BJ (cell line): ENCODE data around the gene RHEX. TPM values are rescaled to one million over a fixed set of nuclear protein-coding genes. Genes with fewer than 3 reads are reported as not detected.

Source experiments
- CTCF ChIA-PET: fragments of 350-600 bp; formaldehyde crosslinking; extraction: SDS; loops from one replicate; lab custom pipeline; 2021; ENCODE audit warnings: antibody characterized with exemption, inconsistent platforms; lab: Yijun Ruan, JAX
- POLR2A ChIA-PET: fragments of 300-600 bp; sonication (Branson Sonifier 250); formaldehyde crosslinking; extraction: SDS; loops from one replicate; lab custom pipeline; 2021; ENCODE audit warnings: antibody characterized with exemption; lab: Charles Lee
- DNase-seq: peaks from one replicate; pipeline ENCODE4 v3.0.0-alpha.2; 2011; ENCODE audit warnings: low read depth
- H3K27me3 ChIP-seq: 2 replicates; pipeline ENCODE4 v1.6.0; 2011; ENCODE audit warnings: low read length; ENCODE audit not compliant: control insufficient read depth, insufficient read depth
- H3K36me3 ChIP-seq: 2 replicates; pipeline ENCODE4 v1.5.1; 2011; ENCODE audit warnings: low read length; ENCODE audit not compliant: control insufficient read depth, insufficient read depth
- H3K4me3 ChIP-seq: 2 replicates; pipeline ENCODE4 v1.5.1; 2011; ENCODE audit warnings: low read depth, mild to moderate bottlenecking, control low read depth, low read length
- polyA plus RNA-seq: library from polyadenylated mRNA; depleted of rRNA; stranded (reverse); fragments of >200 nt; gene quantifications from 2 replicates; pipeline ENCODE4 v1.2.3, GENCODE V29; 2011
- TF ChIP-seq, protein P1 (sequence below): IDR thresholded peaks from 2 replicates; pipeline ENCODE4 v1.5.1; 2011; ENCODE audit warnings: low read depth, mild to moderate bottlenecking, control low read depth, inconsistent platforms, low read length, moderate library complexity; ENCODE audit not compliant: insufficient read depth

RHEX gene
- polyA plus RNA-seq, 1 experiment: not detected

GRCh38 chr1:206014601-206015000, 38.4 kb upstream of the RHEX start:
- CTCF ChIA-PET: interaction anchor here (2.5 kb wide), 1 partner anchor 15 kb away, joined by 9 read pairs; no protein-coding TSS in a partner anchor
- TF ChIP-seq, protein P1, sequence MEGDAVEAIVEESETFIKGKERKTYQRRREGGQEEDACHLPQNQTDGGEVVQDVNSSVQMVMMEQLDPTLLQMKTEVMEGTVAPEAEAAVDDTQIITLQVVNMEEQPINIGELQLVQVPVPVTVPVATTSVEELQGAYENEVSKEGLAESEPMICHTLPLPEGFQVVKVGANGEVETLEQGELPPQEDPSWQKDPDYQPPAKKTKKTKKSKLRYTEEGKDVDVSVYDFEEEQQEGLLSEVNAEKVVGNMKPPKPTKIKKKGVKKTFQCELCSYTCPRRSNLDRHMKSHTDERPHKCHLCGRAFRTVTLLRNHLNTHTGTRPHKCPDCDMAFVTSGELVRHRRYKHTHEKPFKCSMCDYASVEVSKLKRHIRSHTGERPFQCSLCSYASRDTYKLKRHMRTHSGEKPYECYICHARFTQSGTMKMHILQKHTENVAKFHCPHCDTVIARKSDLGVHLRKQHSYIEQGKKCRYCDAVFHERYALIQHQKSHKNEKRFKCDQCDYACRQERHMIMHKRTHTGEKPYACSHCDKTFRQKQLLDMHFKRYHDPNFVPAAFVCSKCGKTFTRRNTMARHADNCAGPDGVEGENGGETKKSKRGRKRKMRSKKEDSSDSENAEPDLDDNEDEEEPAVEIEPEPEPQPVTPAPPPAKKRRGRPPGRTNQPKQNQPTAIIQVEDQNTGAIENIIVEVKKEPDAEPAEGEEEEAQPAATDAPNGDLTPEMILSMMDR: no peak
- DNase-seq: no peak
- POLR2A ChIA-PET: no interaction called here
- H3K4me3 ChIP-seq: no peak overlapping the region
- H3K27me3 ChIP-seq: peaks cover 6% of the 10 kb centered on the region
- H3K36me3 ChIP-seq: no peaks in the 10 kb centered on the region

DNA sequence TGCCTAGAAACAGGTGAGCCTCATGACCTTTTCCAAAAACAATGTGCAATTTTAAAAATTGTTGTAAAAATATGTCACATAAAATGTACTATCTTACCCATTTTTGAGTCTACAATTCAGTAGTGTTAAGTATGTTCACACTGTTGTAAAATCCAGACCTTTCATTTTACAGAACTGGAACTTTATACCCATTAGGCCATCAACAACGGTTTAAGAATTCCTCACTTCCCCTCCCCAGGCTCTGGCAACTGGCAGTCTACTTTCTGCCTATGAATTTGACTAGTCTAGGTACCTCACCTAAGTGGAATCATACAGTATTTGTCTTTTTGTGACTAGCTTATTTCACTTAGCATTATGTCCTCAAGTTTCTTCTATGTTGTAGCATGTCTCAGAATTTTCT, 37.9 kb upstream of the RHEX start:
- TF ChIP-seq, protein P1: no peak
- POLR2A ChIA-PET: no interaction called here

GRCh38 chr1:206020393-206021007, 32.5 kb upstream of the RHEX start:
- TF ChIP-seq, protein P1: no peak
- Histone ChIP-seq H3K4me3 (no peak overlapping the region), H3K27me3 (peaks cover 5% of the 10 kb centered on the region), H3K36me3 (no peaks in the 10 kb centered on the region)
- CTCF ChIA-PET: interaction anchor here (1.0 to 1.1 kb wide), 2 partner anchors 10 to 102 kb away, joined by 3 read pairs; no protein-coding TSS in a partner anchor
- DNase-seq: no peak
- POLR2A ChIA-PET: no interaction called here

More for the DNA sequence above, 37.9 kb upstream of the RHEX start:
- Histone ChIP-seq H3K27me3 (peaks cover 6% of the 10 kb centered on the region), H3K36me3 (no peaks in the 10 kb centered on the region), H3K4me3 (no peak overlapping the region)
- no peak for DNase-seq
- CTCF ChIA-PET: interaction anchor here (2.5 kb wide), 1 partner anchor 15 kb away, joined by 9 read pairs; no protein-coding TSS in a partner anchor

DNA sequence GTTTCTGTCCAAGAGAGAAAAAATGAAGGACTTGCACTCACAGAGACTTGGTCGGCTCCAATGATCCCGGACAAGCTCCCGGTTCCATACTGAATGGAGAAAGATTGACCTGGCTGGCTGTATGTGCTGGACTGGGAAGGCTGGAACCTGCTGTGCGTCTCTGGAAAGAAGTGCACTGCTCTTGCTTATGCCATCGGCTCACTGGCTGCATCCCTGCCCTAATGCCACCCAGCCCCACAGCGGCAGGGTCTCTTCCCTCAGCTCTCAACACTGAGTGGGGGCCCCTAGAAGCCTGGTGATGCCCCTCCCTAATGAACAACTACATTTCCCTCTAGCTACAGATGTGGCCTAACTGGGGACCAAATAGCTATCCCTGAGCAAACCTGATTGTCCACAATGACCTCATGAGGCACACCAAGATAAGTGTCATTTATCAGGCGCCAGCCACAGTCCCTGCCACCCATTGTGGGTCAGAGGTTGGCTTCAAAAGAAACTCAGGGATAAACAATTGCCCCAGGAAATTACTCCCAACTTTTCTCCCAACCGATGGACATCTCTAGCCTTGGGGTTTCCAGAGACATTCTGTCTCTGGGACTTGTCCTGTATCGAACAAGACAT, 31.9 kb upstream of the RHEX start:
- Histone ChIP-seq H3K27me3 (peaks cover 2% of the 10 kb centered on the region), H3K36me3 (no peaks in the 10 kb centered on the region), H3K4me3 (no peak overlapping the region)
- TF ChIP-seq, protein P1: no peak
- ChIA-PET POLR2A (no interaction called here), CTCF (interaction anchor here (1.0 to 1.1 kb wide), 2 partner anchors 9 to 102 kb away, joined by 3 read pairs; no protein-coding TSS in a partner anchor)
- no peak for DNase-seq

DNA sequence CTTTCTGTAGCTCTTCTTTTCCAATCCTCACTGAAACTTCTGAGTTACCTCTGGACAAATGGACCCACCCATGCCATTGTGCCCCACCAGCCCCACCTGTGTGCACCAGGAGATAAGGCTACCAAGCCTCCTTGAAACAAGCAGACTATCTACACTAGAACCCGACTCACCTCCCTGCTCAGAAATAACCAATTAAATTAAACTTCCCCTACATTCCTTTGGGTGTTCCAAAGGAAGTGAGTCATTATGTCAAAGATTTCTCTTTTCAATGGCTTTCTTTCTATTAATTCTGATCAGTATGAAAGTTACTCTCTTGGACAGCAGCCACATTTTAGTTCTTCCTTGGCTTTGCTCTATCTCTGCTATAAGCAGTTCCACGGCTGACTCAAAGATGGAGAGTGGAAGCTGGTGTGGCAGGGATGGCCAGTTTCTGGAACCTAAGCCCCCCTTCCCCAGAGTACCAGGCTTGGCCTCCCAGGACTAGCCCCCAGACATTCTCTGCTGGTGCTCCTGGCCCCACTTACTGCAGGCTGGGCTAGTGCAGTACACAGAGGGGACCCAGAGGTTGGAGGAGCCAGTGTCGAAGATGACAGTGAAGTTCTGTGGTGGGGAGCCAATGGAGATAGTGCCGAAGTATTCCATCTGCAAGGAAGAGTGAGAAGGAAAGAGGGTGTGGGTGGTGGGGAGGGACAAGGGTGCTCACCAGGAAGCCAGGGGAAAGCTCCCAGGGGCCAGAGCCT, 31.2 kb upstream of the RHEX start:
- ChIA-PET CTCF (interaction anchor here (1.0 to 1.2 kb wide), 2 partner anchors 86 to 103 kb away, joined by 3 read pairs; no protein-coding TSS in a partner anchor), POLR2A (no interaction called here)
- TF ChIP-seq, protein P1: no peak
- H3K27me3 ChIP-seq: peaks cover 2% of the 10 kb centered on the region
- no peak for DNase-seq
- H3K36me3 ChIP-seq: no peaks in the 10 kb centered on the region
- H3K4me3 ChIP-seq: no peak overlapping the region
